Measurements from ENCODE around the gene PGLYRP2.

The PGLYRP2 gene

GRCh38 chr19:15438577-15438976 lies 40.7 kb downstream of the PGLYRP2 start:
- DNase-seq = no peak

DNA sequence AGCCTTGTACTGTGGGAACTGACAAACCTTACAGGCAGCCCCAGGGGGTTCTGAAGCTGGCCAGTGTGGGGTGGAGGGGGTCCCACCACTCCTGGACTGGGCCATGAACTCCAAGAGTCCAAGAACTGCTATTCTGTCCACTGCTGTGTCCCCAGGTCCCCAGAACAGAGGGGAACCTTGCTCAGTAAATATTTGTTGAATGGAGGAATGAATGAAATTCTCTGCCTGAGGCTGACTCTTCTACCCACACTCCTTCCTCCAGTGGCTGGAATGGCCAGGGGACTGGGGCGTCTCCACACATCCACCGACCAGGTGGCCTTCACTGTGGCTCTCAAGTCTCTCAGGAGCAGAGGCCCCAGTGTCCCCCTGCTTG lies 41.2 kb downstream of the PGLYRP2 start:
- DNase-seq = no peak

GRCh38 chr19:15437355-15438123 lies 41.8 kb downstream of the PGLYRP2 start:
- DNase-seq = no peak

GRCh38 chr19:15436826-15437110 lies 42.5 kb downstream of the PGLYRP2 start:
- DNase-seq = no peak

- no peak for DNase-seq
These were observed 43.1 kb downstream of the PGLYRP2 start for GRCh38 chr19:15436012-15436825.

- no peak for DNase-seq
These were observed 45.7 kb downstream of the PGLYRP2 start for GRCh38 chr19:15433519-15434069.

GRCh38 chr19:15432629-15433518 lies 46.4 kb downstream of the PGLYRP2 start:
- DNase-seq = peak; percentile 93

DNA sequence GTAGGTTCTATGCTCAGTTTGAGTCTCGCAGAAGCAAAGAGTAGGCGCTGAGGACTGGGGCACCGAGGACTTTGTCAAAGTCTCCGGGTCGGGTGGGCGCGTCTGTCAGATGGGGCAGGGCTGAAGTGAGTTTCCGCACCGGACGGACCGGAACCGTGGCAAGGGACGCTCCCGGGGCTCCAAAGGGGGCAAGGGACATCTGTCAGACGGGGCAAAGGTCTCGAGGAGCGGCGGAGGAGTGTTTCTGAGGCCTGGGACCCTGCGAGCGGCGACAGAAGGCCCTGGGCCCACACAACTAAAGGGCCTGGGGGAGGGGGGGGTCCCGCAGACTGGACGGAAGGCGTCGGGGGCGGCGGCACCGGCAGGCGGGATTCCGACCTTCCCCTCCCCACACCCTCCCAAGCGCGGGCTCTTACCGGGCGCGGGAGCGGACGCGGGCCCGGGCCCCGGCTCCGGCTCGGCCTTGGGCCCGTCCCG lies 47.2 kb downstream of the PGLYRP2 start:
- peak; percentile 34 for DNase-seq

DNA sequence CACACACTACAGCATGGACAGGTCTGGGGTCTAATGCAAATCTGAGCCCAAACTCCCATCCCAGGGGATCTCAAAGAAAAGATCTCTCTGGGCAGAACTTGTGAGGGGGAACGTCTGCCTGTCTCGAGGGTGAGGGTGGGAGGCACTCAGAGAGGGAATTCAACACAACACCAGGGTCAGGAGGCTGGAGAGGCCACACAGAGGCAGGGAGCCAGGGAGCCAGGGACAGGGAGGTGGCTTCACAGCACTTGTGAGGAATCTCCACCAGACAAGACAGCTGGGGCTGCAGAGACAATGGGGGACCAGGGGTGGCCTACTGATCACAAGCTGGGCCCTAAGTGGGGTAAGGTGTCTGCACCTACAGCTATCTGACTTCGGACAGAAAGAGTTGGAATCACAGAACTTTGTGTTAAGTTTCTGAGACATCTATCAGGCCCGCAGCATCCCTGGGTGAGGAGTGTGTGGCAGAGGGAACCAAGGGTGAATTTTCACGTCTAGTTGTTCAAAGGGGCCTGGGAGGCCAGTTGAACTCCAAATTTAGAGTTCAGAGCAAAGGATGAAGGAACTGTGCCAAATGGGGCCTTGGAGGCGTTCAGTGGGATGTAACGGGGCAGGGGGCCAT lies 47.8 kb downstream of the PGLYRP2 start:
- no peak for DNase-seq

DNA sequence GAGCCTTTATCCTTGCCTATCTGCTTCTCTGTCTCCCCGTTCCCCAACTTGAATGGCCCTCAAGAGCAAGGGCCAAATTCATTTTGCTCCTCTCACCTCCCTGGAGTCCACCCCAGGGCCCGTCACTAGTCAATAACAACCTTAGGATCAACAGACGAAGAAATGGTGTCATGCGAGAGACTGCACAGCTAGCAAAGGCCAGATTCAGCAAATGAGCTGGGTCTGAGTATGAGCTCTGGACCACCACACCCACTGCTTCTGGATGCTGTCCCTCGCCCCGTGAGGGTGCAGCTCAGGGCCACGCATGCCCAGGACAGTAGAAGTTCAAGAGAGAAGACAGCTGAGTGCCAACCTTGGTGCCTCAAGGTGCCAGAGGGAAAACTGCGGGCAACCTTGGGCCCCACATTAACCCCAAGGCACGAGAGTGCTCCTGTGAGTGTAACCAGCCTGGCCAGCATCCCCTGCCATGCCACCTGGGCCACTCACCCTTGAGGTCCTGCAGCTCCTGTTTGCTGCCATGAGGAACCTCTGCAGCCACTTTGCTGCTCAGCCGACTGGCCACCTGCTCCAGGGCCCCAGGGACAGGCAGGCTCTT lies 48.7 kb downstream of the PGLYRP2 start:
- no peak for DNase-seq

GRCh38 chr19:15429825-15430467 lies 49.4 kb downstream of the PGLYRP2 start:
- DNase-seq = no peak

- no peak for DNase-seq
These were observed 50.1 kb downstream of the PGLYRP2 start for GRCh38 chr19:15428956-15429824.

GRCh38 chr19:15427991-15428471 lies 51.3 kb downstream of the PGLYRP2 start:
- DNase-seq = no peak

DNA sequence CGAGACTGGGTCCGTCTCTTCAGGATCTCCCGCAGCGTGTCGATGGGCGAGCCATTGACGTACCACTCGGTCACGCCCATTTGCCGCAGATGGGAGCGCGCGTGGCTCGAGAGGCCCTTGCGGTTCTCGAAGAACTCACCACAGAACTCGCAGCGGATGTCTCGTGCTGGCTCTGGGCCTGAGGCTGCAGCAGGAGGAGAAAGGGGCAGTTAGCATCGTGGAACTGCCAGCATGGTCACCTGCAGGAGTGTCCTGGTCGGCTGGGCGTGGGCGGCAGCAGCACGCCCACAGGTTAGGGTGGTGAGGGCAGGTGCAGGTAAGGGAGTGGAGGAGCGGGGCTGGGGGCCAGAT lies 52.0 kb downstream of the PGLYRP2 start:
- DNase-seq = no peak

GRCh38 chr19:15426485-15427349 lies 52.6 kb downstream of the PGLYRP2 start:
- DNase-seq = no peak

- DNase-seq = no peak
These were observed 53.9 kb downstream of the PGLYRP2 start for GRCh38 chr19:15425321-15425950.

GRCh38 chr19:15424692-15425272 lies 54.5 kb downstream of the PGLYRP2 start:
- no peak for DNase-seq

- DNase-seq = no peak
These were observed 55.2 kb downstream of the PGLYRP2 start for GRCh38 chr19:15424121-15424520.

GRCh38 chr19:15423130-15423529 lies 56.2 kb downstream of the PGLYRP2 start:
- no peak for DNase-seq

Data from stimulated activated CD4-positive, alpha-beta T cell treated with anti-CD3 and anti-CD28 coated beads, Interleukin-12 subunit alpha, Interleukin-12 subunit beta, amount 100 ng/mL, for 4 hours (primary cell).